A549 treated with CpdA at 1 μM for 4 hours (cell line): Measurements from ENCODE around the gene VAMP3. TPM values are rescaled to one million over a fixed set of nuclear protein-coding genes. Genes with fewer than 3 reads are reported as not detected.

Source experiments
- total RNA-seq: library from RNA; stranded (reverse); fragments of 200-300 nt; extraction: Qiagen RNA extraction; gene quantifications from 5 replicates; pipeline ENCODE4 v1.2.3, GENCODE V29; 2022; ENCODE audit warnings: low read depth

Gene VAMP3
- total RNA-seq, result 62.7 to 76.8 TPM (median 66.9 TPM) in 5 replicates

GRCh38 chr1:7770997-7771822 is at the start of gene VAMP3:
VAMP3 (plus strand) TSS chr1:7771296; CDS start chr1:7771384, 88 bp downstream.

GRCh38 chr1:7783826-7784491 is 12.9 kb downstream of the VAMP3 start, which contains the start of gene PER3:
PER3 (plus strand) TSS chr1:7784291; CDS start chr1:7784878, 587 bp downstream.

Other genes starting within 250 kb of the VAMP3 start
- 0.77 to 1.3 TPM (median 1.0 TPM) in 5 replicates for gene PER3, start 13.0 kb downstream of the VAMP3 start, total RNA-seq
- gene UTS2, start 81.8 kb downstream of the VAMP3 start, total RNA-seq, result not detected in 5 replicates
- gene TNFRSF9, start 169.5 kb downstream of the VAMP3 start, total RNA-seq, result 2.7 to 4.8 TPM (median 3.4 TPM) in 5 replicates
- 322 to 390 TPM (median 354 TPM) in 5 replicates for gene PARK7, start 190.4 kb downstream of the VAMP3 start, total RNA-seq